Peyer's patch (tissue), 4 donors: ENCODE results near the gene EEF1A2. TPM values are rescaled to one million over a fixed set of nuclear protein-coding genes. Genes with fewer than 3 reads are reported as not detected.

ENCODE experiments used
- DNase-seq, 3 donors: peaks; one replicate each; pipeline ENCODE4 v3.0.0-alpha.2; 2017 to 2019
- H3K27ac ChIP-seq, 4 donors: fragments of 200-600 bp; sonication (generic); one replicate each; pipeline ENCODE4 v1.5.1; 2016 to 2019
- H3K27me3 ChIP-seq, 2 donors: fragments of 200-600 bp; sonication (generic); one replicate each; pipeline ENCODE4 v1.5.1; 2019
- H3K36me3 ChIP-seq, 3 donors: fragments of 200-600 bp; sonication (generic); one replicate each; pipeline ENCODE4 v1.5.1; 2016 to 2019
- H3K4me1 ChIP-seq, 4 donors: fragments of 200-600 bp; sonication (generic); one replicate each; pipeline ENCODE4 v1.5.1; 2016 to 2019
- H3K4me3 ChIP-seq, 4 donors: fragments of 200-600 bp; sonication (generic); 1 replicate in 3 of 4; 2 replicates in 1 of 4; pipeline ENCODE4 v1.5.1; 2016 to 2019; ENCODE audit warnings: mild to moderate bottlenecking in 1 of 4
- H3K9me3 ChIP-seq, 4 donors: fragments of 200-600 bp; sonication (generic); one replicate each; pipeline ENCODE4 v1.5.1; 2016 to 2019; ENCODE audit warnings: mild to moderate bottlenecking in 1 of 4
- CTCF ChIP-seq, 6 experiments: fragments of 450-650 bp in 4 of 6; fragments of 200-600 bp in 2 of 6; sonication (generic) in 1 of 6; IDR thresholded peaks; one replicate each; pipeline ENCODE4 v1.5.1; 2017 to 2019; ENCODE audit warnings: antibody characterized with exemption in 6 of 6, mild to moderate bottlenecking in 3 of 6, moderate library complexity in 1 of 6
- POLR2A ChIP-seq, 2 donors: fragments of 450-650 bp; IDR thresholded peaks; one replicate each; pipeline ENCODE4 v1.5.1; 2017; ENCODE audit warnings: antibody characterized with exemption in 2 of 2, mild to moderate bottlenecking in 2 of 2, moderate library complexity in 2 of 2
- total RNA-seq, 4 donors: library from RNA; depleted of rRNA; stranded (reverse); fragments of >200 nt; gene quantifications; one replicate each; pipeline ENCODE4 v1.1.0, GENCODE V29; 2016

EEF1A2 gene
- total RNA-seq, 4 donors from 2014 or later, result 0.67 to 3.3 (median 2.1) TPM

GRCh38 chr20:63542696-63543095 lies 43.8 kb upstream of the EEF1A2 start:
- H3K9me3 ChIP-seq, result no peaks in the 10 kb centered on the region
- H3K4me3 ChIP-seq, result peak overlapping the region in 2 of 4 donors; percentile 16 to 22
- TF ChIP-seq POLR2A (IDR thresholded peaks at IDR 0.05), result no peak
- TF ChIP-seq CTCF (IDR thresholded peaks at IDR 0.05), result no peak
- no peaks in the 10 kb centered on the region for H3K27me3 ChIP-seq
- H3K27ac ChIP-seq, result peak overlapping the region in 2 of 4 donors; percentile 63 to 75
- DNase-seq, result peak in 2 of 3 donors; percentile 82 to 86
- peaks cover 4 to 38% (median 19%) of the 10 kb centered on the region in 4 donors for H3K4me1 ChIP-seq
- H3K36me3 ChIP-seq, result no peaks in the 10 kb centered on the region

GRCh38 chr20:63542031-63542559 lies 43.2 kb upstream of the EEF1A2 start:
- no peaks in the 10 kb centered on the region for H3K36me3 ChIP-seq
- no peaks in the 10 kb centered on the region for H3K9me3 ChIP-seq
- H3K4me1 ChIP-seq, result peaks cover 4 to 37% (median 23%) of the 10 kb centered on the region in 4 donors
- peak overlapping the region in 2 of 4 donors; percentile 16 to 22 for H3K4me3 ChIP-seq
- H3K27me3 ChIP-seq, result no peaks in the 10 kb centered on the region
- peak in 2 of 3 donors; percentile 57 to 83 for DNase-seq
- peak overlapping the region in 2 of 4 donors; percentile 63 to 75 for H3K27ac ChIP-seq
- no peak for TF ChIP-seq CTCF (IDR thresholded peaks at IDR 0.05)
- TF ChIP-seq POLR2A (IDR thresholded peaks at IDR 0.05), result no peak

- Histone ChIP-seq H3K36me3 (no peaks in the 10 kb centered on the region), H3K27ac (peak overlapping the region in 2 of 4 donors; percentile 63 to 75), H3K4me1 (peaks cover 4 to 38% (median 23%) of the 10 kb centered on the region in 4 donors), H3K27me3 (no peaks in the 10 kb centered on the region), H3K4me3 (no peak overlapping the region), H3K9me3 (no peaks in the 10 kb centered on the region)
- TF ChIP-seq POLR2A (IDR thresholded peaks at IDR 0.05) (no peak), CTCF (IDR thresholded peaks at IDR 0.05) (no peak)
- no peak for DNase-seq
Measured at GRCh38 chr20:63541371-63541770, 42.5 kb upstream of the EEF1A2 start.

- DNase-seq, result no peak
- Histone ChIP-seq H3K27ac (no peak overlapping the region), H3K36me3 (no peaks in the 10 kb centered on the region), H3K4me1 (peaks cover 4 to 30% (median 20%) of the 10 kb centered on the region in 4 donors), H3K27me3 (no peaks in the 10 kb centered on the region), H3K9me3 (no peaks in the 10 kb centered on the region), H3K4me3 (no peak overlapping the region)
- no peak for TF ChIP-seq CTCF (IDR thresholded peaks at IDR 0.05)
- TF ChIP-seq POLR2A (IDR thresholded peaks at IDR 0.05), result no peak
Measured at GRCh38 chr20:63540417-63541186, 41.7 kb upstream of the EEF1A2 start.

GRCh38 chr20:63539441-63540370 lies 40.8 kb upstream of the EEF1A2 start:
- Histone ChIP-seq H3K36me3 (no peaks in the 10 kb centered on the region), H3K27me3 (no peaks in the 10 kb centered on the region), H3K27ac (peak overlapping the region in 1 of 4 donors; percentile 98), H3K4me3 (no peak overlapping the region), H3K4me1 (peaks cover 4 to 28% (median 17%) of the 10 kb centered on the region in 4 donors), H3K9me3 (no peaks in the 10 kb centered on the region)
- no peak for DNase-seq
- TF ChIP-seq CTCF (IDR thresholded peaks at IDR 0.05) (no peak), POLR2A (IDR thresholded peaks at IDR 0.05) (no peak)
